ENCODE results near the gene PLCB4.

Gene PLCB4

DNA sequence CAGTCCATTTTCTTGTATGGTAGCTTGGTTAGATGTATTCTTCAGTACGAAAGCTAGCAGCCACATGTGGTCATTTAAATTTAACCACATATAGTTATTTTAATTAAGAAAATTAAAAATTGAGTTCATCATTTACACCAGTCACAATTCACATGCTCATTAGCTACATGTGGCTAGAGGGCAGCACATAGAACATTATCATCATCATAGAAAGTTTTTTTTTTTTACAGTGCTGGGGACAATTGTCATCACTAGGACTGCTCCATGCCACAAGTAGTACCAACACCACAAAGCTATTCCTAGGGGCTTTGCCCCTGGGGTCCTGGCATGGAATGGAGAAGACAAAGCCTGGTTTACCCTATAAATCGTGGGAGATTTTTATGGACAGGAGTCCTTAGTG is 30.5 kb downstream of the PLCB4 start:
- H3K4me3 ChIP-seq (ENCODE audit: low read depth, low read length), result no peak overlapping the region
- TF ChIP-seq, protein P1, sequence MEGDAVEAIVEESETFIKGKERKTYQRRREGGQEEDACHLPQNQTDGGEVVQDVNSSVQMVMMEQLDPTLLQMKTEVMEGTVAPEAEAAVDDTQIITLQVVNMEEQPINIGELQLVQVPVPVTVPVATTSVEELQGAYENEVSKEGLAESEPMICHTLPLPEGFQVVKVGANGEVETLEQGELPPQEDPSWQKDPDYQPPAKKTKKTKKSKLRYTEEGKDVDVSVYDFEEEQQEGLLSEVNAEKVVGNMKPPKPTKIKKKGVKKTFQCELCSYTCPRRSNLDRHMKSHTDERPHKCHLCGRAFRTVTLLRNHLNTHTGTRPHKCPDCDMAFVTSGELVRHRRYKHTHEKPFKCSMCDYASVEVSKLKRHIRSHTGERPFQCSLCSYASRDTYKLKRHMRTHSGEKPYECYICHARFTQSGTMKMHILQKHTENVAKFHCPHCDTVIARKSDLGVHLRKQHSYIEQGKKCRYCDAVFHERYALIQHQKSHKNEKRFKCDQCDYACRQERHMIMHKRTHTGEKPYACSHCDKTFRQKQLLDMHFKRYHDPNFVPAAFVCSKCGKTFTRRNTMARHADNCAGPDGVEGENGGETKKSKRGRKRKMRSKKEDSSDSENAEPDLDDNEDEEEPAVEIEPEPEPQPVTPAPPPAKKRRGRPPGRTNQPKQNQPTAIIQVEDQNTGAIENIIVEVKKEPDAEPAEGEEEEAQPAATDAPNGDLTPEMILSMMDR (IDR thresholded peaks at IDR 0.05; ENCODE audit: borderline replicate concordance, insufficient read depth, low read depth, low read length), result no peak

DNA sequence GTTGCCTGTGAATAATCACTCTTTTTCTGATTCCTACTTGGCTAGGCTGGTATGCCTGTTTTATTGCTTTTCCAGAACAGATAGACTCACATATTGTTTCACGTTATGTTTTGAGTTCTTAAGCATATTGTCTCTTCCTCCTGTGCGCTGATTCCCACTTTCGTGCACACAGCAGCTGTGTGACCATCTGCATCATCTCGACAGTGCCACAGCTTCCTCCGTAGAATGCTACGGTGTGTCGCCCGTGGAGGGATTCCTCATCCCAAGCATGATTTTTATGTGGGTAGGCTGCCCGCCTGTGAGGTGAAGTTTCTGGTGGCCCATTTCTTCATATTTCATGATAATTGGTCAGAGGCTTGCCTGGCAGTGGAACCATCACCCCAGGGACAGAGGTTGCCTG is 31.8 kb downstream of the PLCB4 start:
- no peak overlapping the region for H3K4me3 ChIP-seq (ENCODE audit: low read depth, low read length)
- TF ChIP-seq, protein P1 (IDR thresholded peaks at IDR 0.05; ENCODE audit: borderline replicate concordance, insufficient read depth, low read depth, low read length), result no peak

- TF ChIP-seq, protein P1 (IDR thresholded peaks at IDR 0.05; ENCODE audit: borderline replicate concordance, insufficient read depth, low read depth, low read length), result no peak
- no peak overlapping the region for H3K4me3 ChIP-seq (ENCODE audit: low read depth, low read length)
These were observed 33.6 kb downstream of the PLCB4 start for GRCh38 chr20:9102456-9102855.

DNA sequence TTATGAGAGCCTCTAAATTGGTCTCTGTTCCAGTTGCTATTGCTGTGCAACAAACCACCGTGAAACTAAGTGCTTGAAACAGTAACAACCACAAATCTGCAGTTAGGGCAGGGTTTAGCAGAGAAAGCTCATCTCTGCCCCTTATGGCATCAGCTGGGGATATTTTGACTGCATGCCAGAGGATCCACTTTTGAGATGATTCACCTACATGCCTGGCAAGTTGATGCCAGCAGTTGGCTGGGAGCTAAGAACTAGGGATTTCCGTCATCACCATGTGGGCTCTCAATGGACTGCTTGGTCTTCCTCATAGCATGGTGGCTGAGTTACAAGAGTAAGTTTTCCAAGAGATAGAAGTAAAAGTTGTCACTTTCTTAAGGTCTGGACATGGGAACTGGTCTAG is 35.1 kb downstream of the PLCB4 start:
- TF ChIP-seq, protein P1 (IDR thresholded peaks at IDR 0.05; ENCODE audit: borderline replicate concordance, insufficient read depth, low read depth, low read length), result no peak
- H3K4me3 ChIP-seq (ENCODE audit: low read depth, low read length), result no peak overlapping the region

DNA sequence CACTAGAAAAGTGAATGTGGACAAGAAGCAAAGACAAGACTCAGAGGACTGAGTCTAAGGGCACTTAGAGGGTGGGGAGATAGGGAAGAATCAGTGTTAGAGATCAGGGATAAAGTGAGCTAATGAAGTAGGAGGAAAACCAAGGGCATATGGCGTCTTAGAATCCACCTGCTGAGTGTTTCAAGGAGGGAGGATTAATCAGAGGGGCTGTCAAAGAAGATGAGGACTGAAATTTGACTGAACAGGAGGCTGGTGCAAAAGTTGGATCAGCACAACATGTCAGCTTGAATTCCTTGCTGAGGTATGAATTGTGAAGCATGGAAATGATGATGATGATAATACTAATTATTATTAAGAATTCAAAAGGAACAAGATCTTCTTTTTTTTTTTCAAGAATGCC is 39.4 kb downstream of the PLCB4 start:
- TF ChIP-seq, protein P1 (IDR thresholded peaks at IDR 0.05; ENCODE audit: borderline replicate concordance, insufficient read depth, low read depth, low read length), result no peak
- no peak overlapping the region for H3K4me3 ChIP-seq (ENCODE audit: low read depth, low read length)

GRCh38 chr20:9109566-9109965 is 40.7 kb downstream of the PLCB4 start:
- no peak overlapping the region for H3K4me3 ChIP-seq (ENCODE audit: low read depth, low read length)
- TF ChIP-seq, protein P1 (IDR thresholded peaks at IDR 0.05; ENCODE audit: borderline replicate concordance, insufficient read depth, low read depth, low read length), result no peak

GRCh38 chr20:9110365-9110764 is 41.5 kb downstream of the PLCB4 start:
- H3K4me3 ChIP-seq (ENCODE audit: low read depth, low read length), result no peak overlapping the region
- TF ChIP-seq, protein P1 (IDR thresholded peaks at IDR 0.05; ENCODE audit: borderline replicate concordance, insufficient read depth, low read depth, low read length), result no peak

Measured in GM12875 (cell line).